ENCODE results near the gene PPM1K.
"Not testable (repeated sequence)": the region's sequence is repeated elsewhere in the genome, so short reads cannot be mapped to it uniquely, and the experiment has no call there.

PPM1K gene

GRCh38 chr4:88284439-88285234 is at the start of gene PPM1K:
Gene PPM1K, minus strand, starts transcription at chr4:88284561. Its CDS starts 5,978 bp downstream, at chr4:88278583.
- Mint-ChIP-seq H3K9me3 (no peaks in the 10 kb centered on the region), H3K27me3 (ENCODE audit: low read depth) (no peaks in the 10 kb centered on the region), H3K4me1 (ENCODE audit: low read depth) (peaks cover 30% of the 10 kb centered on the region)

GRCh38 chr4:88333741-88334405 is 49.5 kb upstream of the PPM1K start:
- H3K9me3 Mint-ChIP-seq, result no peaks in the 10 kb centered on the region
- H3K27me3 Mint-ChIP-seq (ENCODE audit: low read depth), result no peaks in the 10 kb centered on the region
- peak overlapping the region; percentile 77 for H3K27ac Mint-ChIP-seq

More at GRCh38 chr4:88284439-88285234, at the start of gene PPM1K:
- peaks cover 24% of the 10 kb centered on the region for H3K36me3 Mint-ChIP-seq (ENCODE audit: low read depth)
- H3K27ac Mint-ChIP-seq, result peak within 1 kb of the TSS; percentile 100
- peak within 1 kb of the TSS; percentile 99 for H3K4me3 Mint-ChIP-seq

GRCh38 chr4:88327665-88328064 is 43.3 kb upstream of the PPM1K start:
- Mint-ChIP-seq H3K4me3 (no peak overlapping the region), H3K4me1 (ENCODE audit: low read depth) (peaks cover 4% of the 10 kb centered on the region), H3K27me3 (ENCODE audit: low read depth) (no peaks in the 10 kb centered on the region), H3K36me3 (ENCODE audit: low read depth) (no peaks in the 10 kb centered on the region), H3K27ac (no peak overlapping the region), H3K9me3 (no peaks in the 10 kb centered on the region)

More at GRCh38 chr4:88333741-88334405, 49.5 kb upstream of the PPM1K start:
- peaks cover 4% of the 10 kb centered on the region for H3K36me3 Mint-ChIP-seq (ENCODE audit: low read depth)
- no peak overlapping the region for H3K4me3 Mint-ChIP-seq
- peaks cover 10% of the 10 kb centered on the region for H3K4me1 Mint-ChIP-seq (ENCODE audit: low read depth)

GRCh38 chr4:88320780-88321373 is 36.5 kb upstream of the PPM1K start:
- Mint-ChIP-seq H3K27ac (peak overlapping the region; percentile 98), H3K27me3 (ENCODE audit: low read depth) (no peaks in the 10 kb centered on the region), H3K9me3 (no peaks in the 10 kb centered on the region), H3K4me1 (ENCODE audit: low read depth) (peaks cover 21% of the 10 kb centered on the region), H3K36me3 (ENCODE audit: low read depth) (peaks cover 8% of the 10 kb centered on the region), H3K4me3 (peak overlapping the region; percentile 82)

- Mint-ChIP-seq H3K27ac (peak overlapping the region; percentile 98), H3K36me3 (ENCODE audit: low read depth) (peaks cover 8% of the 10 kb centered on the region), H3K9me3 (no peaks in the 10 kb centered on the region), H3K4me1 (ENCODE audit: low read depth) (peaks cover 21% of the 10 kb centered on the region), H3K27me3 (ENCODE audit: low read depth) (no peaks in the 10 kb centered on the region), H3K4me3 (peak overlapping the region; percentile 82)
Observed at GRCh38 chr4:88320224-88320779, 35.9 kb upstream of the PPM1K start.

GRCh38 chr4:88318751-88319350 is 34.5 kb upstream of the PPM1K start:
- Mint-ChIP-seq H3K27ac (peak overlapping the region; percentile 9), H3K27me3 (ENCODE audit: low read depth) (no peaks in the 10 kb centered on the region), H3K9me3 (no peaks in the 10 kb centered on the region), H3K4me3 (peak overlapping the region; percentile 1), H3K36me3 (ENCODE audit: low read depth) (peaks cover 8% of the 10 kb centered on the region), H3K4me1 (ENCODE audit: low read depth) (peaks cover 21% of the 10 kb centered on the region)

GRCh38 chr4:88315460-88316017 is 31.2 kb upstream of the PPM1K start:
- H3K27me3 Mint-ChIP-seq (ENCODE audit: low read depth), result peaks cover 16% of the 10 kb centered on the region
- no peak overlapping the region for H3K4me3 Mint-ChIP-seq
- no peak overlapping the region for H3K27ac Mint-ChIP-seq
- H3K9me3 Mint-ChIP-seq, result peaks cover 15% of the 10 kb centered on the region
- H3K4me1 Mint-ChIP-seq (ENCODE audit: low read depth), result peaks cover 17% of the 10 kb centered on the region
- peaks cover 10% of the 10 kb centered on the region for H3K36me3 Mint-ChIP-seq (ENCODE audit: low read depth)

- H3K27me3 Mint-ChIP-seq (ENCODE audit: low read depth), result peaks cover 40% of the 10 kb centered on the region
- H3K27ac Mint-ChIP-seq; H3K4me3 Mint-ChIP-seq; H3K36me3 Mint-ChIP-seq (ENCODE audit: low read depth); H3K4me1 Mint-ChIP-seq (ENCODE audit: low read depth): not testable (repeated sequence)
- peaks cover 15% of the 10 kb centered on the region for H3K9me3 Mint-ChIP-seq
Observed at GRCh38 chr4:88313088-88313624, 28.8 kb upstream of the PPM1K start.

GRCh38 chr4:88308587-88308986 is 24.2 kb upstream of the PPM1K start:
- Mint-ChIP-seq H3K27me3 (ENCODE audit: low read depth) (peaks cover 53% of the 10 kb centered on the region), H3K27ac (no peak overlapping the region), H3K9me3 (peaks cover 15% of the 10 kb centered on the region), H3K4me3 (no peak overlapping the region), H3K36me3 (ENCODE audit: low read depth) (peaks cover 2% of the 10 kb centered on the region), H3K4me1 (ENCODE audit: low read depth) (no peaks in the 10 kb centered on the region)

GRCh38 chr4:88297725-88298454 is 13.5 kb upstream of the PPM1K start:
- Mint-ChIP-seq H3K36me3 (ENCODE audit: low read depth) (no peaks in the 10 kb centered on the region), H3K27me3 (ENCODE audit: low read depth) (no peaks in the 10 kb centered on the region), H3K9me3 (no peaks in the 10 kb centered on the region), H3K4me3 (no peak overlapping the region), H3K27ac (no peak overlapping the region), H3K4me1 (ENCODE audit: low read depth) (no peaks in the 10 kb centered on the region)

- H3K36me3 Mint-ChIP-seq (ENCODE audit: low read depth), result no peaks in the 10 kb centered on the region
- no peak overlapping the region for H3K4me3 Mint-ChIP-seq
- H3K4me1 Mint-ChIP-seq (ENCODE audit: low read depth), result no peaks in the 10 kb centered on the region
- no peak overlapping the region for H3K27ac Mint-ChIP-seq
- H3K9me3 Mint-ChIP-seq, result no peaks in the 10 kb centered on the region
- no peaks in the 10 kb centered on the region for H3K27me3 Mint-ChIP-seq (ENCODE audit: low read depth)
Observed at GRCh38 chr4:88297212-88297516, 12.8 kb upstream of the PPM1K start.

GRCh38 chr4:88296413-88297211 is 12.3 kb upstream of the PPM1K start:
- Mint-ChIP-seq H3K4me3 (no peak overlapping the region), H3K9me3 (no peaks in the 10 kb centered on the region), H3K36me3 (ENCODE audit: low read depth) (no peaks in the 10 kb centered on the region), H3K4me1 (ENCODE audit: low read depth) (no peaks in the 10 kb centered on the region), H3K27ac (no peak overlapping the region), H3K27me3 (ENCODE audit: low read depth) (no peaks in the 10 kb centered on the region)

GRCh38 chr4:88295656-88296055 is 11.3 kb upstream of the PPM1K start:
- Mint-ChIP-seq H3K4me1 (ENCODE audit: low read depth) (no peaks in the 10 kb centered on the region), H3K27ac (no peak overlapping the region)

More at GRCh38 chr4:88295656-88296055, 11.3 kb upstream of the PPM1K start:
- no peaks in the 10 kb centered on the region for H3K36me3 Mint-ChIP-seq (ENCODE audit: low read depth)
- H3K27me3 Mint-ChIP-seq (ENCODE audit: low read depth), result no peaks in the 10 kb centered on the region
- no peak overlapping the region for H3K4me3 Mint-ChIP-seq
- no peaks in the 10 kb centered on the region for H3K9me3 Mint-ChIP-seq
